Measurements from ENCODE around the gene GNAI1. TPM values are rescaled to one million over a fixed set of nuclear protein-coding genes. Genes with fewer than 3 reads are reported as not detected.

GNAI1 gene
- total and polyA plus RNA-seq, 2 experiments from 2014 or later = 57.4 to 58.7 TPM

- Histone ChIP-seq H3K79me2 (no peaks in the 10 kb centered on the region), H3K4me3 (no peak overlapping the region), H3K27me3 (no peaks in the 10 kb centered on the region), H3K9me3 (ENCODE audit: low read depth) (no peaks in the 10 kb centered on the region), H3K4me1 (ENCODE audit: insufficient read depth) (no peaks in the 10 kb centered on the region), H4K20me1 (ENCODE audit: insufficient read depth, poor library complexity, severe bottlenecking) (no peaks in the 10 kb centered on the region), H3K36me3 (replicated peaks; ENCODE audit: insufficient read depth, low read depth) (no peaks in the 10 kb centered on the region), H3K9me2 (replicated peaks; ENCODE audit: insufficient read depth) (no peaks in the 10 kb centered on the region), H3K4me2 (no peak overlapping the region), H2AFZ (no peak overlapping the region), H3K27ac (no peak overlapping the region)
- DNase-seq (ENCODE audit: low spot score) = no peak
- TF ChIP-seq CTCF (IDR thresholded peaks at IDR 0.05; ENCODE audit: poor library complexity) (no peak), EZH2 (IDR thresholded peaks at IDR 0.05; ENCODE audit: borderline replicate concordance) (no peak), EZH2phosphoT487 (IDR thresholded peaks at IDR 0.05; ENCODE audit: low read depth, severe bottlenecking, unreplicated experiment) (no peak)
Observed at GRCh38 chr7:80249184-80249583, 114.6 kb downstream of the GNAI1 start.

- H3K79me2 ChIP-seq = no peaks in the 10 kb centered on the region
- H4K20me1 ChIP-seq (ENCODE audit: insufficient read depth, poor library complexity, severe bottlenecking) = no peaks in the 10 kb centered on the region
- DNase-seq (ENCODE audit: low spot score) = no peak
- no peaks in the 10 kb centered on the region for H3K9me3 ChIP-seq (ENCODE audit: low read depth)
- H3K4me1 ChIP-seq (ENCODE audit: insufficient read depth) = no peaks in the 10 kb centered on the region
- TF ChIP-seq EZH2 (IDR thresholded peaks at IDR 0.05; ENCODE audit: borderline replicate concordance) = no peak
- TF ChIP-seq CTCF (IDR thresholded peaks at IDR 0.05; ENCODE audit: poor library complexity) = no peak
- no peak for TF ChIP-seq EZH2phosphoT487 (IDR thresholded peaks at IDR 0.05; ENCODE audit: low read depth, severe bottlenecking, unreplicated experiment)
- H3K27me3 ChIP-seq = no peaks in the 10 kb centered on the region
- 39% methylated on average over 2 of the region's 2 CpGs for whole genome bisulfite sequencing (ENCODE audit: low lambda C conversion rate, missing lambda C conversion rate)
- no peaks in the 10 kb centered on the region for H3K36me3 ChIP-seq (replicated peaks; ENCODE audit: insufficient read depth, low read depth)
- no peak overlapping the region for H3K4me2 ChIP-seq
- no peak overlapping the region for H2AFZ ChIP-seq
- no peaks in the 10 kb centered on the region for H3K9me2 ChIP-seq (replicated peaks; ENCODE audit: insufficient read depth)
- H3K27ac ChIP-seq = no peak overlapping the region
- H3K4me3 ChIP-seq = no peak overlapping the region
Observed at GRCh38 chr7:80249619-80250295, 115.1 kb downstream of the GNAI1 start.

GRCh38 chr7:80253237-80253636 lies 118.6 kb downstream of the GNAI1 start:
- Histone ChIP-seq H3K36me3 (replicated peaks; ENCODE audit: insufficient read depth, low read depth) (no peaks in the 10 kb centered on the region), H4K20me1 (ENCODE audit: insufficient read depth, poor library complexity, severe bottlenecking) (no peaks in the 10 kb centered on the region), H3K27ac (no peak overlapping the region), H3K4me2 (no peak overlapping the region), H3K27me3 (no peaks in the 10 kb centered on the region), H3K9me2 (replicated peaks; ENCODE audit: insufficient read depth) (no peaks in the 10 kb centered on the region), H2AFZ (no peak overlapping the region), H3K4me3 (no peak overlapping the region), H3K79me2 (no peaks in the 10 kb centered on the region), H3K9me3 (ENCODE audit: low read depth) (no peaks in the 10 kb centered on the region), H3K4me1 (ENCODE audit: insufficient read depth) (no peaks in the 10 kb centered on the region)
- DNase-seq (ENCODE audit: low spot score) = no peak
- 78% methylated on average over 4 of the region's 4 CpGs for WGBS (ENCODE audit: low lambda C conversion rate, missing lambda C conversion rate)
- TF ChIP-seq CTCF (IDR thresholded peaks at IDR 0.05; ENCODE audit: poor library complexity) = no peak
- no peak for TF ChIP-seq EZH2phosphoT487 (IDR thresholded peaks at IDR 0.05; ENCODE audit: low read depth, severe bottlenecking, unreplicated experiment)
- TF ChIP-seq EZH2 (IDR thresholded peaks at IDR 0.05; ENCODE audit: borderline replicate concordance) = no peak

All from hepatocyte (in vitro differentiated cells).